HG03571 (cell line): ENCODE data around the gene SLC5A2.
"Not testable (repeated sequence)": the region's sequence is repeated elsewhere in the genome, so short reads cannot be mapped to it uniquely, and the experiment has no call there.

ENCODE experiments used
- ATAC-seq: cut with Tn5 transposase; IDR thresholded peaks from one replicate; pipeline ENCODE4 v1.9.1; 2021; ENCODE audit not compliant: unreplicated experiment

SLC5A2 gene

DNA sequence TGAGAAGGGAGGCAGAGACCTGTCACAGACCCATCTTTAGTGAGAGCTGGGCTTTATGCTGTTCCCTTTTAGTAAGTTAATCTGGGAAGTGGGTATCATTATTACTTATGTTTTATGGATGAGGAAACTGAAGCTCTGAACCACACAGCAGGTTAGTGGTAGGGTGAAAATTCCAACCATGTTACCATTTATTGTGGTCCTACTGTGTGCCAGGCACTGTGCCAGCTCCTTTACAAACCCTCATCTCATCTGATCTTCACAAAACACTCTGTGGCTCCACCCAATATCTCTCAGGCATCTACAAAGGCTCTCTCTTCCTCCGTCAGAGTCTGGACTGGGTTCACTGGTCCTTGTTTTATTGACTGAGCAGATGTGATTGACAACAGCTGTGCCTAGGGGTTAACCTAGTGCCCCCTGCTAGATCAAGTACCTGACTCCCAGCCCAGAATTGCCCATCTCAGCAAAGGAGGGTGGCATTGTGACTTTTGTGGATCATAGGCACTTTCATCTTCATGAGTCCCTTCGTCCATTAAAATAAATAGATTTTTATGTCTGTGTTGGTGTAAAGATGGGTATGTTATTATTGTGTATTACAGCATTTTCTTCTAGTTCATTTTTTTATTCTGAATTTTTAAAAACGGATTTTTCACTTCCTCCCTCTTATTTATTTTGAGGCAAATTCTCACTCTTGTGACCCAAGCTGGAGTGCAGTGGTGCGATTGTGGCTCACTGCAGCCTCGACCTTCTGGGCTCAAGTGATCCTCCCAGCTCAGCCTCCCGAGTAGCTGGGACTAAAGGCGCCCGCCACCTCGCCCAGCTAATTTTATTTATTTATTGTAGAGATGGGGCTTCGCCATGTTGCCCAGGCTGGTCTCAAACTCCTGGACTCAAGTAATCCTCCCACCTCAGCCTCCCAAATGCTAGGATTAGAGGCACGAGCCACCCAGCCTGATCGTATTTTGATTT is 7.9 kb upstream of the SLC5A2 start:
- no peak for ATAC-seq

GRCh38 chr16:31475946-31476302 is 7.0 kb upstream of the SLC5A2 start:
- no peak for ATAC-seq

DNA sequence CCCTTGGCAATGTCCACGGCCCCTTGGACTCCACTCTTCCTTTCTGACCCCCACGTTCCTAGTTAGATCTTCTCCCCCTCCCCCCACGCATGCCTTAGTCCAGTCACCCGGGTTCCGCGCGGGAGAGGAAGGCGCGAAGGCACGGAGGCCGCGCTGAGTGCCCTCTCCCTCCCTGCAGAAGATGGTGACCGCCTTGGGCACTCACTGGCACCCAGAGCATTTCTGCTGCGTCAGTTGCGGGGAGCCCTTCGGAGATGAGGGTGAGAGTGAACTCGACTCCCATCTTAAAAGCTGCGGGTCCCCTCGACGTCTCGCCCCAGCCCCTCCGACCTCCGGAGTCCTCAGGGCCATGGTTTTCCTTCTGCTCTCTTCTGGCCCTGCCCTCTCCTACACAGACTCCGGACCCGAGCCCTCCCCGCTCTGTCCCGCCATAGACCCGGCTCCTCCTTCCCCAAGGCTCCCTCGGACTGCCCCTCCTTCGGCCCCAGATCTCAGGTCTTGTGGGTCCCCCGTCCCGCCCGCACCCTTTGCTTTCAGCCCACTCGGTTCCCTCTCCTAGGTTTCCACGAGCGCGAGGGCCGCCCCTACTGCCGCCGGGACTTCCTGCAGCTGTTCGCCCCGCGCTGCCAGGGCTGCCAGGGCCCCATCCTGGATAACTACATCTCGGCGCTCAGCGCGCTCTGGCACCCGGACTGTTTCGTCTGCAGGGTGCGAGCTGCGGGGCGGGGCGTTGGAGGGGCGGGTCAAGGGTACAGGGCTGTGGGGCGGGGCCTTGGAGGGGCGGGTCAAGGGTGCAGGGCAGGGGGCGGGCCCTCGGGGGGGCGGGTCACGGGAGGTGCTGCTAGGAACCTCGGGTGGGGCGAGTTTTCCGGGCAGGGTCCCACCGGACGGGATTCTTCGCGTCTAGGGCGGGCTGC is 6.4 kb upstream of the SLC5A2 start:
- peak; percentile 62 for ATAC-seq

DNA sequence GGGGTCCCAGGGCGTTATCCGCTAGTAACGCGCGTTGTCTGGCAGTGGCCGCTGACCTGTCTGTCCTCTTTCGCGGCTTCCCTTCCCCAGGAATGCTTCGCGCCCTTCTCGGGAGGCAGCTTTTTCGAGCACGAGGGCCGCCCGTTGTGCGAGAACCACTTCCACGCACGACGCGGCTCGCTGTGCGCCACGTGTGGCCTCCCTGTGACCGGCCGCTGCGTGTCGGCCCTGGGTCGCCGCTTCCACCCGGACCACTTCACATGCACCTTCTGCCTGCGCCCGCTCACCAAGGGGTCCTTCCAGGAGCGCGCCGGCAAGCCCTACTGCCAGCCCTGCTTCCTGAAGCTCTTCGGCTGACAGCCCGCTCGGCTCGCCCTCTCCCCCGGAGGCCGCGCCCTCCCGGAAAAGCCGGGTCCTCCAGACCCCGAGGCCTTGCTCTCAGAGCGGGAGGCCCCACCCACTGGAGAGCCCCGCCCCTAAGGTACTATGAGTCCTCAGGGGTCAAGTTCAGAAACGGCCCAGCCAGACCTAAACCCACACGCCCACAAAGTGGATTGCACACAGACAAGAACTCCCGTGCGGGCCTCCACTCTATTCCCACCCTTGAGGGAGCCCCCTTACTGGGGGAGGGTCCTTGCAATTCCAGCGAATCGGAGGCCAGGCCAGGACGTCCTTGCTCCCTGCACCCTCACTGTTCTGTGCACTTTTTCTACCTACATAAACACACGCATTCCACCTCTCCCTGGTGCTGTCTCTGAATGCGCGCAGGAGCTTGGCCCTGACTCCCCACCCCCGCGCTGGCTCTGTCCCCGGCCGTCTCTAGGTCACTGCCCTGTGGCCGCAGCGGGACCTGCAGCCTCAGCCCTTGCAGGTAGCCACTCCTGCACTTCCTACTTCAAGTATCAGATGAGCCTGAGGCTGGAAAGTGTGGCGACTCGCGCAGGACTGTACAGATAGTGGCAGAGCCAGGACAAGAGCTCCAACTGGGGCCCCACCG is 5.4 kb upstream of the SLC5A2 start:
- no peak for ATAC-seq

- no peak for ATAC-seq
Observed at GRCh38 chr16:31478956-31479355, 4.0 kb upstream of the SLC5A2 start.

GRCh38 chr16:31479751-31480150 is 3.2 kb upstream of the SLC5A2 start:
- no peak for ATAC-seq

- ATAC-seq: no peak
Observed at GRCh38 chr16:31480851-31481536, 1.9 kb upstream of the SLC5A2 start.

GRCh38 chr16:31484048-31484447 is 1.1 kb downstream of the SLC5A2 start:
- ATAC-seq: not testable (repeated sequence)

- ATAC-seq: no peak
Observed at GRCh38 chr16:31484491-31485171, 1.7 kb downstream of the SLC5A2 start.

DNA sequence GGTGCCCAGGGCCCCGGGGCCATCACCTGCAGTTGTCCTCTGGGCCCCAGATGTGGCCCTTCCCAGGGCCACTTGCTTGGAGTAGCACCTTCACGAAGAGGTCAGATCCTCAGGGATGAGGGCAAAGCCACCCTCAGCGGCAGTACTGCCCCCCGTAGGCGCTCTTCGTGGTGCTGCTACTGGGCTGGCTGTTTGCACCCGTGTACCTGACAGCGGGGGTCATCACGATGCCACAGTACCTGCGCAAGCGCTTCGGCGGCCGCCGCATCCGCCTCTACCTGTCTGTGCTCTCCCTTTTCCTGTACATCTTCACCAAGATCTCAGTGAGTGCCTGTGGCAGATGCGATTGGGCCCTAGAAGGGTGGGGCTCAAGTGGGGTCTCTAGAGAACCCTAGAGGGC is 2.6 kb downstream of the SLC5A2 start:
- ATAC-seq: no peak

GRCh38 chr16:31486045-31486444 is 3.1 kb downstream of the SLC5A2 start:
- ATAC-seq: no peak

- no peak for ATAC-seq
Observed at GRCh38 chr16:31487071-31487719, 4.3 kb downstream of the SLC5A2 start.

DNA sequence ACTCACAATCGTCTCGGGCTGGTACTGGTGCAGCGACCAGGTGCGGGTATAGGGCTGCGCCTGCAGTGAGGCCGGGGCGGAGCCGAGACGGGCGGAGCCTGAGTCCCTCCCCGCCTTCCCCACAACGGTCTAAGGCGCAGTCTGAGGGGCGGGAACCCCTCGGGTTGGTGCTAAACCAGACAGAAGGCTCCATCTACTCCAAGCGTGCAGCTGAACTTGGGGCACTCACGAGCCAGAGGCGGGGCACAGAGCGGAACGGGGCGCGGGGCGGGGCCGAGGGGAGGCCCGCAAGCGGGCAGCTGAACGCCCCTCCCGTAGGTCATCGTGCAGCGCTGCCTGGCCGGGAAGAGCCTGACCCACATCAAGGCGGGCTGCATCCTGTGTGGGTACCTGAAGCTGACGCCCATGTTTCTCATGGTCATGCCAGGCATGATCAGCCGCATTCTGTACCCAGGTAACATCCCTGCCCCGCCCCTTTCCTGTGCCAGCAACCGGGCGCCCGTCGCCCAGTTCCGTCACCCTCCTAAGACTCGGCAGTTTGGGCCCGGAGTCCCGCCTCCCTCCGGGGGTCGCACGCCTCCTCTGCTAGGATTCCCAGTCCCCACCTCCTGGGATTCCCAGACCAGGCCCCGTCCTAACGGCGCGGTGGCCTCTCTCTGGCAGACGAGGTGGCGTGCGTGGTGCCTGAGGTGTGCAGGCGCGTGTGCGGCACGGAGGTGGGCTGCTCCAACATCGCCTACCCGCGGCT is 5.0 kb downstream of the SLC5A2 start:
- ATAC-seq: peak; percentile 63

- no peak for ATAC-seq
Observed at GRCh38 chr16:31488468-31489297, 5.8 kb downstream of the SLC5A2 start.

DNA sequence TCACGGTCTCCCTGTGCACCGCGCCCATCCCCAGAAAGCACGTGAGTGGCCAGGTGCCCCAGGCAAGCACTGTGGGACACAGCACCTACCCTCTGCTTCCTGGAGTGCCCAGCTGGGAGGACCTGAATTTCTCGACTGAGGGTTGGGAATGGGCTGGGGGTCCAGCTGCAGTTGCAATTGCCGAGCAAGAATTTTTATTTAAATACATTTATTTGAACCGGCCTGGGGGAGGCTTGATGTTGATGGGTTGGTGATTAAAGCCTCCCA is 6.3 kb downstream of the SLC5A2 start:
- ATAC-seq: no peak

- ATAC-seq: no peak
Observed at GRCh38 chr16:31489616-31490584, 7.0 kb downstream of the SLC5A2 start.
